EL (cell line): ENCODE results near the gene SMAD3.

Source experiments
- DNase-seq: peaks from one replicate; pipeline ENCODE4 v3.0.0-alpha.2; 2016

The SMAD3 gene

DNA sequence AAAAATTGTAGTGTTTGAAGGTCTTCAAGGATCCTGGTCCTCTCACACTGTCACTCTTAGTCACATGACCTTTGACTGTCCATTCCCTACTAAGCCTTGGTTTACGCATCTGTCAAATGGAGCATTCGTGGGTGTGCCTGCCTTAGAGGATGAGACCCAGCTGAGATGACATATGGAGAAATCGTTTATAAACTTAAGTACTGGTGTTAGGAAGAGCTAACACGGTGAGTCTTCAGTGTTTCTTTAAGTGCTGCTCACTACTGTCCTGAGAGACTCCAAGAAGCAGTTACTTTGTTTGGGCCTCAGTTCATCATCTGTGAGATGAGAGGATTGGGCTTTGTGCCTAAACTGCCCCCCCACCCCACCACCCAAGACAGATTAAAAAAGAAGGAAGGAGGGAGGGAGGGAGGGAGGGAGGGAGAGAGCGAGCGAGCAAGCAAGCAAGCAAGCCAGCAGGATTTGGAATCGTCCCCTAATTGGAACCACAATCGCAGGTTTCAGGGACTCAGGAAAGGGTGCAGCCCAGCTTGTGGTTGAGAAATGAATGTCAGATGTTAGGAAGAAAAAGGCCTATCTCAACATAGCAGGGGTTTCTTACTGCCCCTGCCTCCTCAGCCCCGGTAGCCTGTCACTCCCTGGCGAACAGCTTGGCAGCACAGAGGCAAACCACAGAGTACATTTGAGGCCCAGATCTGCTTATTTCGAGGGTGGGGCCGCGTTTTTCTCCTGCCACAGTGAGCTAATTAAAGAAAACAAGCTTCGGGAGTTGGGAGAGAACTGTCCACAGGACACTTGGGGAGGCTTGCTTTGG, 32.7 kb downstream of the SMAD3 start:
- DNase-seq = peak; percentile 66

DNA sequence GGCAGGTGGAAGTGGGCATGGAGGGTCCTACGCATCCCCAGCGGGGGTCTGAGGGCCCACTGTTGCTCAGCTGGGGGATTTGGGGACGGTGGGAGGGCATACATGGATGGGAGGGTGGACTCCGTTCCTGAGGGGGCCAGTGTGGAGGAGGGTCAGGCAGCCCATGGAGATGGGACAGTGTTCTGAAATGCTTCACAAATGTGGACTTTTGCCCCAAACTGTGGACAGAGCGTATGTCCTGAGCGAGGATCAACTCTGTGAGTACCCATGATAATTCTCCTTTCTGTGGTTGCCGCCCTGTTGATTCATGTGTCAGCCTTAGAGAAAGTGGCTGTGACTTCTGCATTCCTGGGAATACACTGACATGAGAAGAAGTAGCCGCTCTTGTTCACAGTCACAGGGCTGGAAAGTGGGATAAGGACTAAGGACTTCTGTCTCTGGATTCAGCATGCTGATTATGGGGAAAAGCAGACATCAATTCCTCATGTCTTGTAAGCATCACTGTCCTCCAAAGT, 33.4 kb downstream of the SMAD3 start:
- no peak for DNase-seq

DNA sequence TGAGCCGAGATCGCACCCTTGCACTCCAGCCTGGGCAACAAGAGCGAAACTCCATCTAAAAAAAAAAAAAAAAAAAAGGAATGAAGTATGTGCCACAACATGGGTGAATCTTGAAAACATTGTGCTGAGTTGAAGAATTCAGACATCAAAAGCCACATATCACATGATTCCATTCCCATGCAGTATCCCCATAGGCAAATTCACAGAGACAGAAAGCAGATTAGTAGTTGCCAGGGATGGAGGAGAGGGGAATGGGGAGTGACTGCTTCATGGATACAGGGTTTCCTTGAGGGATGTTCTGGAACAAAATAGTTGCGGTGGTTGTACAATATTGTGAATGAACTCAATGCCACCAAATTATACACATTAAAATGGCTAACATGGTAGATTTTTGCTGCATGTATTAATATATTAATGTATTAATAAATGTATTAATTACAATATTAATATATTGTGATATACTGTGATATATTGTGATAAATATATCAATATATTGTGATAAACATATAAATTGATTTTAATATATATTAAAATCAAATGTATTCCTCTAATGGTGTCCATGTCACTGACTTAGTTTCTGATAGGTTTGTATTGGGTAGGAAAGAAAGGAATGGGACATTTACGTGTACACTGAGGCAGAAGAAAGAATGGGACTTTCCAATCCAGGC, 34.9 kb downstream of the SMAD3 start:
- DNase-seq = no peak

DNA sequence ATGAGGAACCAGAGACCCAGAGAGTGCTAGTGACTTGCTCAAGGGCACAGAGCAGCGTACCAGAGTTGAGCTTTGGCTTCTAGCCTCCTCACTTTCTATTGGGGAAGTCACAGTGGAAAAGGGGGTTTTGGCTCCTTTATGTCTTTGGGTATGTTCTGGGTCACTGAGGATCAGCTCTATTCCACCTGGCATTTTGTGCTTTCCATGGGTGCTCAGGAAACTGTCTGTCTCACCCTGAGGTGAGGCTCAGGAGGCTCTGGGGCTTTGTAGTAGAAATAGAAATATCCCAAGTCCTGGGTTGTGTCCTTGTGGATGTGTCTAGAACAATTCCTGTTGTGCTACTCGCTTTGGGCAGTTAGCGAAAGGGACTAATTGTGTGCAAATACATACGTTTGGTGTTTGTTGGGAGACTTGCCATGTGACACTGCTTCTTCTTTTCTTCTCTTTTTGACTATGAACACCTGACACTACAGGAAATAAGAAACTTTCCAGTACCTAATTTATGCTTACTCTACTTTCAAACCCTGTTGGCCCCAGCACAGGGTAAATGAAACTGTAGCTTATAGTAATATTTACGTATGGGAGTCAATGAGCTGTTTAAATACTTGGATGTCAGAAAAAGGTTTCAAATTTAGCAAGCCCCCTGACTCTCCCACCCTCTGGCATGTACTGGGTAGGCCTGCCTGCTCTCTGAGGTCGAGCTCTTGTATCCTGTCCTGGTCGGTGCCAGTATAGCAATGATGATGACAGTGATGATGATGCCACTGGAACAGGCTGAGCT, 35.6 kb downstream of the SMAD3 start:
- DNase-seq = no peak

DNA sequence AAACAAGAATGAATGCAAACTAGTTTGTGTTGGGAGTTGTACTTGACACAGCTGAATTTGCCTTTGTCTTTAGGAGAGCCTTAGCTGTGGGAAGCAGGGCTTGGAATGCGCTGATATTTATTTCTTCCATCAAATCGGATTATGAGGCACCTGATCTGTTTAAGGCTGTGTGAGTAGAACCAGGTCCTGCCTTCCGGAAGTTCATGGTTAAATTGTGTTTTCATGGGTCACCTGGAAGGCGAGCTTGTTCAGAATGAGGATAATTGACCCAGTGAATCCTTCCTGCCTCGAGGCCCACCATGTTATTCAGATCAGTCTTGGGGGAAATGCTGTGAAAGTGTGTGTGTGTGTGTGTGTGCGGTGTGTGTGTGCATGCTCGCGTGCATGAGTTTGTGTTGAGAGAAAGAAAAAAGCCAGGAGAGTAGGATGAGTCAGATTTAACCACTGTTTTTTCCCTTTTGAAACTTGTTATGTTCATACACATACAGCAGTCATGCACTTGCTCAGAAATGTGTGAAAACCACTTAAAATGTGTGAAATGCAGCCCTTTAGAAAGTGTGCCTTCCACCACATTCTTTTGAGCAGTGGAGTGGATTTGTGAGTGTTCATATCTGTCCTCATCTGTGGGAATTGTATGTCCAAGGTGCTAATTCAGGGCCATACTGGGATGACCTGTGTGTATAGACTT, 36.7 kb downstream of the SMAD3 start:
- peak; percentile 50 for DNase-seq

DNA sequence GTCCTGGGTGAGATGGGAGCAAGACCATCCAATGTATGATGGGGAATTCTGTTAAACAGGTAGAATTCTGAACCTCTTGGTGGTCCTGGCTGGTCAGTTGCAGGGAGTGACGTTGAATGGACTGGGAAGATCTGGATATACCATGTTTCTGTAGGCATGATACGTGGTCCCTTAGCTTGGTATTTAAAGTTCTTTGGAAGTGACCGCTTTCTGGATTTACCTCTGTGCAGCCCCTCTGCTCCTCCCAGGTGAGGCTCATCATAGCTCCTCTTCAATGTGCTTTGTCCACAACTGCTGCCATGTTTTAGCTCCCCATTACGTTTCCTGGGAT, 37.2 kb downstream of the SMAD3 start:
- no peak for DNase-seq

DNA sequence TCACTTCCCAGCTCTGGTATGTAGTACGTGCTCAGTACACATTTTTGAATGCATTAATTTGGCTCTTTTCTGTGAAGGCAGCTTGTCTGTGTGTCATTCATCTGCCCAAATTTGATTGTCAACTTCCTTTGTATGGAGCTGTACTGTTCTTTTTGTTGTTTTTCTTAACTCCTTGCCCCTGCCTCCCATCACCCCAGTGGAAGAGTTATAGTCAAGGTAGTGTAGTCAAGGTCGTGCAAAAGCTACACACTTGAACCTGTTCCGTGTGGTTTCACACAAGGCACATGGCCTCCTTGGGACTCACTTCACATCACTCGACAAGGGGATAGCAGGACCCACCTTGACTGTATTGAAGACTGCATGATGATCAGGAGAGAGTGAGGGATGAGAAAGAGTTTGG, 37.6 kb downstream of the SMAD3 start:
- no peak for DNase-seq

DNA sequence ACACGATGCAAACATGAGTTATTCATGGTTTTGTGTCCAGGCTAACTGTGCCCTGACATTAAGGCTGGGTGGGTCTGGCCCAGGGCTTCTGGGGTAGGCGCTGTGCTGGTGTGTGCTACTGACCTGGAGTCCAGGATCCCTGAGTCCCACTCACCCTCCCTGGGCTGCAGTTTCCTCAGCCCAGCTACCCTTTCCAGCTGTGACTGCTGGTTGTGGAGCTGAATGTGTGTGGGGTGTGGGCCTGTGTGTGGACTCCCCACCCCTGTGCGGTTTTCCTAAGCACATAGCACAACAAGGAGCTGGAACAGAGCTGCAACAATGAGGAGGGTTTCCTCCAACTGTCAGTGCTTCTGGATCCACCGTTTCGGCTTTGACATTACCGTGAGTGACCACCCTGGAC, 38.0 kb downstream of the SMAD3 start:
- DNase-seq = no peak

DNA sequence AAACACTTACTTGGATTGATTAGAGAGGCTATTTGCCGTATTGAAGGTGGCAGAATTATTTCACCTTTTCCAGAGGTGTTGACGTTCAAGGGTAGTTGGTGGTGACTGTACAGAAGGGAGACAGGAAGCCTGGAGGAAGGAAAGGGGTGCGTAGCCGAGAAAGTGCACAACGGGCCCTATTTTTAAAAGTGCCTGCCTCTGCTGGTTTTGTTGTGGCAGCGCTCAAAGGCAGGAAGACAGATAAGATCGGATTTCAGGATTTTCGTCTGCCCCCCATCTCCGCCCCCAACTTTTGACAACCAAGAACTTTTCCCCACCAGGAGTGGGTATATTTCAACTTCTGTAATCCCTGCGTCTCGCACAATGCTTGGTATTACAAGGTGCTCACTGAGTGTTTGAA, 38.5 kb downstream of the SMAD3 start:
- DNase-seq = no peak

DNA sequence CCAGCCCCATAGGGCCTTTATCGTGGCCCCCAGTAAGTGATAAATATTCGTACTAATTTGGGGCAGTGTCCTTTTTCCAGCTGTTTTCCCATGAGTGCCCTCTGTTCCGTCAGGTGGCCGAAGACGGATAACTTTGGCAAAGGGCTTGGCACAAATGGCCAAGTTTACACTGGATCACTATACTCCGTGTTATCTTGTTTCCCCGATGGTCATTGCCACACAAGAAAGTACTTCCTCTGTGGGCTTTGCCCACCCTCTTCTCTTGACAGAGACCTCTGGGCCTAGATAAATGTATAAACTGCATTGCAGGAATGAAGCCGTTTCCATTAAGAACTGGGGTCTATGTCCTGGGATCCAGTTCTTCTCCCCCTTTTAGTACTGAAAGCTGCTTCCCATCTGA, 39.1 kb downstream of the SMAD3 start:
- DNase-seq = no peak

DNA sequence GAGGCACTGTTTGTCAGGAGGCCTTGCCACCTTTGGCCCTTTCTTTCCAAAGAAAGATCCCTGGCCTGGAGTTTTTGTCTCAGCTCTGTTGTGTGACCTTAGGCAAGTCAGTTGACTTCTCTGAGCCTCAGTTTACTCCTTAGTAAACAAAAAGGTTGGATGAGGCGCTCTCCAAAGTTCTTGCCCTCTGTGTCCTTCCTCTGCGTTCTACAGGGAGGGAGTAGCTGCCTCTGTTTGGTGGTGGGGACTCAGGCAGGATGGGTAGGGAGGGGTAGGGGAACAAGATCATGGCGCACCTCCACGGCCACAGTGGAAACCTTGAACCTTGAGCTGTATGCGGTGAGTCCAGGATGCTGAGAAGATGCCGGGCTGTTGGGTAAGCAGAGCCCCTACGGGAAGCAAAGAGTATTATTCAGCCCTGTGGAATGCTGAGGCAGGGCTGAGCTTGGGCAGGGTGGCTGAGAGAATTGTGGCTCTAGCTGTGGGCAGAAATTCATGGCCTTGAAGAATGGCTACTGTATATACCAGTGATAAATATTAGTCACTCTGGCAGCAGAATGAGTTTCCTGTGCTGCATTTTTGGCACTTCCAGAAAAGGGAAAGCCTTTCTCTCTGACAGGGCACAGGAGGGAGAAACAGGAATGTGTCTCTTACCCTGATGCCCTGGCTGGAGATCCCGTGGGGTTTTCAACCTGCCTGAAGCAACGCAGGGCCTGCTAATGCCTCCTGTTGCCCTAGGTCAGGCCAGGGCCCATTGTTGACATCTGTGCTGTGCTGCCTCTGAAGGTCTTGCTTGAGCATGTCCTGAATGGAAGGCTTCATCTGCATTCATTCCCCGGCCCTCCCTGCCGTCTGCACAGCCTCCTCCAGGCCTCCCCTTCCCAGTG, 39.9 kb downstream of the SMAD3 start:
- DNase-seq = peak; percentile 99

DNA sequence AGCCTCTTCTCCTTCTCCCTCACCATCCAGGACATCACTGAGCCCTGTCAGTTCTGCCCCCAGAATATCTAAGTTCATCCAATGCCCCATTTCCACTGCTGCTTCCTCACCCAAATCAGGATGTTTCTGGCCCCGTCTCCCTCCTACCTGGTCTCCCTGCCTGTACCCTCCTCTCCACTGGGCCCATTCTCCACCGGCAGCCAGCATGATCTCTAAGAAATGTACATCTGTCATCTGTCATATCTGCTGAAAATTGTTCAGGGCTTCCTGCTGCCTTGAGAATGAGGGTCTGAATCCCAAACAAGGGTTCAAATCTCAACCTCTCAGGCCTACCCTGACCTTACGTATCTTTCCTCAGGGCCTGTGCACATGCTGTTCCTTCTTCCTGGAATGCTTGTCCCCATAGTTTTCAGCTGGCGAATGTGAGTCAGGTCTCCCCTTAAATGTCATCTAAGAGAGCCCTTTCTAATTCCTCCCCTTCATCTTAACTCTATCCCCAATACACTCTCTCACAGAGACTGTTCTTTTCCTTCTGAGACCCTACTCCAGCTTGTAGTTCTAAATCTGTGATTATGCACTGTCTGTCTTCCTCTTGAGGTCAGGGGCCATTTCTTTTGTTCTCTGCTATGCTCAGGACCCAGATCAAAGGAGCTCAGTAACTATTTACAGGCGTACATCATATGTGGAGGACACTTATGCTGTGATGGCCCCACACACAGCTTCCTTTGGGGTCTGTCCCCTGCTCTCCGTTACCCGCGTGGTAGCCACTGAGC, 40.8 kb downstream of the SMAD3 start:
- DNase-seq = no peak

DNA sequence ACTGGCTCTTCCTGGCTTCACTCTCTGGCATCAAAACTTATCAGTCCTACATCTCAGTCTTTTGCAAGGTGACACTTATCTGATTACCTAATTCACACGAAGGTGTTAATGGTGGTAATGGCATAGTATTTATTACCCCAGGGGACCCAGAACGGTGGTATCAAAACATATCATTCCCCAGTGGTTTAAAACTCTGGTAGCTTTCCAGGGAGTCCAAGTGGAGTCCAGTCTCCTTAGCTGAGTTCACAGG, 41.3 kb downstream of the SMAD3 start:
- DNase-seq = no peak

DNA sequence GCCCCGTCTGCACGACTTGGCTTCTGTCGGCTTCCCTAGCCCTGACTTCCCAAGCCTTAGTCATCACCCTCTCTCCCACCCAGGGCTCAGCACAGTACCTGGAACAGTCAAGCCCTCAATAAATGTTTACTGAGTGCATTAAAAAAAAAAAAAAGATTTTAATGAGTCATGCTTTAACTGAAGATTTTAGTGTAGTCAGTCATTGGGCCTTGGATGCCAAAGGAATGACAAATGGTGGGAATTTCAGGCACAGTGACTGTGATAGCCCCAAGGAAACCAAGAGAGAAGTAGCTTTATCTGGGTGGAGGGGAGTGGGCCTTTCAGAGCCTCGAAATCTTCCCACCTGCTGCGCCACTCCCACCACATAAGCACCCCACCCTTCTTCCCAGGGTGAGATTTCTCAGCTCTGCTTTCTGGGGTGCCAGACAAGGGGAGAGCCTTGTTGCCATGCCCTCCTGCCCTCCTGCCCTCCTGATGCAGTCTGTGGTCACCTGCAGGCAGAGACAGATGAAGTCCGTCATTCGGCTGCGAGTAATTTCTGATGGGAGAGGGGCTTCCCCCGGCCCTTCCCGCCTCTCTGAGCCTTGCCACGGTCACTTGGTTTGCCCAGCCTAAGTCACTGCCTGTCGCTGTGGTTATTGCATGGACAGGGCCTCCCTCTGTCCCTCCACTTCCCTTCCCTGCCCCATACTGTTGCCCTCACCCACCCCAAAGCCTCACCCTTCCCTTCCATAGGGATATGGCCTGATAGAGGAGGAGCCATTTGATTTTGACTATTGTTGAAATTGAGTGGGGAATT, 41.8 kb downstream of the SMAD3 start:
- DNase-seq = peak; percentile 99

DNA sequence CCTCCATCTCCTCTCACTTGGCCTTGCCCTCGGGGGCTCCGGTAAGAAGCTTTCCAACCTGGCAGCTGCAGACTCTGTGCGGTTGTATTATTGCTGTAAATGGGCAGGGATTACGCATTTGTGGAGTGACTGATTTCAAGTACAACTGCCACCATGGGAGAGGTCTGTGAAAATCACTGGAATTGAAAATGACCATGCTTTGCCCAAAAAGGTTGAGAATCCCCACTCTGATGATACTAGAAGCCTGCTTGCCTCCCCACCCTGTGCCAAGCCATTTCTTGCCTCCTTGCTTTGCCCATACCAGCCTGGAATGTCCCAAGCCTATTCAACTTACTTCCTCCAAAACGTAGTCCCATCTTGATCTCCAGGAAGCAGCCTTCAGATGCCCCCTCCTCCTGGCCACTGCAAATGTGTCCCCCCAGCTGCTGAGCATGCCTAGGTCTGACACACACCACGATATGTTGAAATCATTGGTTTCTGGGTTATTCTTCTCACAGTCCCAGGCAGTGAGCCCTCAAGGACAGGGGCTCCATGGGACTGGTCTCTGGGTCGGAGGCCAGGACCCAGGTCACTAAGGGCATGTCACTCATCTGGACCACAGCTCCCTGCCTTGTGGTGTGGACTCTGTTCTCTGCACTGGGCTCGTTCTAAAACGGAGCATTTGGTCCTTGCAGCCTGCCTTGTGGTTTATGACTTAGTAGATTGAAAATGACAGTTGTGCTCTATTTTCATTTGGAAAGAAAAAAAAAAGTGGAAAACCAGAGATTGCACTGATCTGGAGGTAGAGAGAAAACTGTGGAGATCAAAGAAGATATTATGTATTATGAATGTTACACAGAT, 42.9 kb downstream of the SMAD3 start:
- DNase-seq = peak; percentile 52

DNA sequence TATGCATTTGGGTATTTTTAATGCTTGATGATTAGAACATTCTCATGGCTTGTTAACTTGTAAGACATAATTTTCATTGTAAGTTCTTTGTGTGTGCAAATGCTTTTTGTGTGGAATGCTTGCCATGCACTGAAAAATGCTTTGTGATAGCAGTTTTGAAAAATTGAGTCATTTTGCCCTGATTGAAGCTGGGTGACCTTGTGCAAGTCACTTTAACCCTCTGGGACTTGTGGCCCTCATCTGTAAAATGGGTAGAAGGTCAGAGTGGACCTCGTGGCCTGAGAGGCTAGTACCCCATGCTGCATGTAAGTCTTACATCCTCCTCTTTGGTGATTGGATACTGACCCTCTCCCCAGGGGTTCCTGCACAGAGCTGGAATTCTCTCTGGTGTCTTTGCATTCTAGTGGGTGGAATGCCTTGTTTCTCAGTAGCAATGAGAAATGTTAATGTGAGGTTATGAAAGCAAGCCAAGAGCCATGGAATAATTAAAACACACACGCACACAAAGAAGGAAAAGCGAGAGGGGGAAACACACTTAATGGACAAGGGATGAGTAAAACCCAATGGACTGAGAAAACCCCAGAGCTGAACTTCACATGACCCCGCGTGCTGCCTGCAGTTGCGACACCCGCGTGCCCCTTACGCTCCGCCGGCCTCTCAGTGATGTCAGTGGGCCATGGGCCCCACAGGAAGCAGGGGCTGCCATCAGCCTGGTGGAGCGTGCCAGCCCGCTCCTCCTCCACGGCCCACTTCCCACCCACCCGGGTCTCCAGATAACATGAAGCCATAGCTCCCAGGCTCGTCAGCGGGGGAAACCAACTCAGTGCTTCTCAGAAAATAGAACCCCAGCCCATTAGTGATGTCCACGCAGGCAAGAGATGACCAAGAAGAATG, 44.0 kb downstream of the SMAD3 start:
- peak; percentile 98 for DNase-seq

DNA sequence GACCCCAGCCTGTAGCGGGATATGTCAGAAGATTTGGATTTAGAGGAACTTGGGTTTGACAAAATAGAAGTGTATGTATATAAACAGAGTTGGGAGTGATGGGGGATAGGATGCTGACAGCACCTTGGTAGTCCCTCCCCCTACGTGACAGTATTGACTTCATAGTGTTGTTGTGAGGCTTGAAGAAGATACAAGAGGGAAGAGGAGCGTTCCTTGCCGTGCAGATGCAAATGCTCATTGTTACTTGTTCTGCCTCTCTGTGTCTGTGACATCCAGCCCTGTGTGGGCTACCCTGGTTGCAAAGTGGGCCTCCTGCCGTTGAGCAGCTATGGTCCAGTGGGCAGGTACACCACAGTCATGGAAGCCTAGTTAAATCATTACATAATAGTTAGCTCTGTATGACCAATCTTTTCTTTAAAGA, 45.0 kb downstream of the SMAD3 start:
- DNase-seq = no peak
